ENCODE measurements around the gene RNF7.
"Not testable (repeated sequence)": the region's sequence is repeated elsewhere in the genome, so short reads cannot be mapped to it uniquely, and the experiment has no call there.

RNF7 gene

DNA sequence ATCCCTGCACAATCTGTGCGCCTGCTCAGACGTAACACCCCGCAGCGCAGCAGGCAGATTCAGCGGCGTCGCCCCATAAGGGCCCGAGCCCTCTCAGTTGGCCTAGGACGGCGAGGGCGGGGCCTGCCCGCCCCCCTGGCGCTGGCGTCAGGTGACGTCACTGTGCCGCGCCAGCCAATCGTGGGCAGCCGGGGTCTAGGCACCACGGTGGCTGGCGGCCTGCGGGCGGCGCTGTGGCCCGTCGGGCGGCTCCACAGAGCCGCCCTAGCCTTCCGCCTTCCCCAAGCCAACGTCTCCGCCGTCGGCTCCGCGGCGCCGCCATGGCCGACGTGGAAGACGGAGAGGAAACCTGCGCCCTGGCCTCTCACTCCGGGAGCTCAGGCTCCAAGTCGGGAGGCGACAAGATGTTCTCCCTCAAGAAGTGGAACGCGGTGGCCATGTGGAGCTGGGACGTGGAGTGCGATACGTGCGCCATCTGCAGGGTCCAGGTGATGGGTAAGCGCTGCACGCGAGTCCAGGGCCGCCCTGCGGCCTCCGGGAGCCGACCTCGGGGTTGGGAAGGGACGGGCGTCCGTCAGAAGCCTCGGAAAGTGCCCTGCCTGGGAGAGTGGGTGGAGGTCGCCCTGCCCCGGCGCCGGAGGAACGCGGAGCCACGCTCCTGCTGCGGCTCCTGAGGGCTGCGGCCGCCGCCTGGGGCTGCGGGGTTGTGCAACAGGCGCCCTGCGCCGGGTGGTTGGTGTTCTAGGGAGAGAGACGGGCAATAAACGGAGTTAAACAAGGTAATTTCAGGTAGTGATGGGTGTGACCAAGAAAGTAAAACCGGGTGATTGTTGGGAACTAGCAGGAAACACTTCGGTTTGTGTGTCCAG is at the start of gene RNF7:
Gene RNF7, plus strand, starts transcription at position 277 of the 869 bp plus-strand sequence. Its CDS starts 44 bp downstream, at position 321.
- DNase-seq: peak; percentile 97

DNA sequence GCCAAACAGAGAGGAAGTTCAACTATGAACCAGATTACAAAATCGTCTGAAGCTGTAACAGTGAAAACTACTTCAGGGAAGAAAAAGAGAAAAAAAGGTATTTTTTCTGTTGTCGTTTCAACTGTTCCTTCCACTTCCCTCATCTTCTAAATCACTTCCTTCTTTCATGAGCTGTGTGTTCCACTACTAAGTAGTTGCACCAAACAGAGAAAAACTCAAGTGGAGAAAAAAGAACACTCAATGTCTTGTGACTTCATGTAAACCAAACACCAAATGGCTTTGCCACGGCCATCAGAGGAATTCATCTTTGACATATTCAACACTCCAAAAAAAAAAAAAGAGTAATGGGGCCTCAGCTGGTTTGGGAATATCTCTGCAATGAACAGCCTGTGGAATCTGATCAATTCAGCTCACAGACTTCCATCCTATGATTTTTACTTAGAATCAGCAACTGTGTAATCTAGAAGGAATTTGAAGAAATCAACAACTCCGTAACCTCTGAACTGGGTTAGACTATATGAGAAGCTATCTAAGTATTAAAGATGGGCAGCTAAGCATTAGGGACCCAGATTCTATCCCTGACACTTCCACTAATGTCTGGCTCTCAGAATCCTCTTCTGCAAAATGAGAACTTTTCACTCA is 47.5 kb upstream of the RNF7 start:
- DNase-seq: no peak

GRCh38 chr3:141691471-141691870 is 46.6 kb upstream of the RNF7 start:
- not testable (repeated sequence) for DNase-seq

- DNase-seq: not testable (repeated sequence)
Observed at GRCh38 chr3:141692973-141693372, 45.1 kb upstream of the RNF7 start.

- DNase-seq: no peak
Observed at GRCh38 chr3:141699324-141699723, 38.8 kb upstream of the RNF7 start.

- no peak for DNase-seq
Observed at GRCh38 chr3:141699897-141700296, 38.2 kb upstream of the RNF7 start.

- DNase-seq: not testable (repeated sequence)
Observed at GRCh38 chr3:141703367-141703766, 34.7 kb upstream of the RNF7 start.

DNA sequence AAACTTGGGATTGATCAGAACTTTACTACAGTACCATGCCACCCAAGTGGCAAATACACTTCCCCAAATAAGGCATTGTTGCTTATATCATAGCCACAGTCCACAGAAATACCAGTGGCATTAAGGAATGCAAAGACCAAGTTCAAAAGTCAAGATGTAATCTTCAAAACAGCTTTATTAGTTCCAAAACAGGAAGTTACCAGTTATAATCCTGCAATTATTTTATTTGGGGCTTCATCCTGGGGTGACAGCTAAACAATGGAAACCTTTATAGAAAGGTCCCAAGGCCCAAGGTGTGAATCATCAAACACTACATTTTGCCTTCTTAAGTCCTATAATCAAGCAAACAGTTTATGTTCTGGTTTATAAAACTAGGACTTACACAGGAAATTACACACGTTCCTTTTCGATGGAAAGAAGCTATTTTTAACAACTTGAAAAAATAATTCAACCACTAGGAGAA is 30.3 kb upstream of the RNF7 start:
- DNase-seq: peak; percentile 78

GRCh38 chr3:141708367-141708766 is 29.7 kb upstream of the RNF7 start:
- no peak for DNase-seq

DNA sequence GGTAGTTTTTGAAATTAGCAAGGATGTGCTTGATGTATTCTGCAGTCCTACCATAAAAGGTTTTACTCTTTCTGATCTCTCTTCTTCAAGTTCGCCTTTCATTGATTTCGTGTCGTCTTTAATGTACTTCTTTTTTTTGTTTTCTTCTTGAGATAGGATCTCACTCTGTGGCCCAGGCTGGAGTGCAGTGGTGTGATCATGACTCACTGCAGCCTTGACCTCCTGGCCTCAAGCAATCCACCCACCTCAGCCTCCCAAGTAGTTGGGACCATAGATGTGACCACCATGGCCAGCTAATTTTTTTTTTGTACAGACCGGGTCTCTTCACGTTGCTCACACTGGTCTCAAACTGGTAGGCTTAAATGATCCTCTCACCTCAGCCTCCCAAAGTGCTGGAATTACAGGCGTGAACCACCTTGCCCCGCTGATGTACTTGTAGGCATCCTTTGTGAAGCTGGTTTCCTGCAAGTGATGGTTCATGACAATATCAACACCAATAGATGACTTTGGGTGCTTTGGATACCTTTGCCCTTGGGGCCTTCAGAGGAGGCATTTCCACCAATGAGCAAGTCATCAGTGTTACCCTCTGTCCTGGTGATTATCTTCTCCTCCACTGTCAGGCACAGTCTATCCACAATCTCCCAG is 28.9 kb upstream of the RNF7 start:
- DNase-seq: no peak

DNA sequence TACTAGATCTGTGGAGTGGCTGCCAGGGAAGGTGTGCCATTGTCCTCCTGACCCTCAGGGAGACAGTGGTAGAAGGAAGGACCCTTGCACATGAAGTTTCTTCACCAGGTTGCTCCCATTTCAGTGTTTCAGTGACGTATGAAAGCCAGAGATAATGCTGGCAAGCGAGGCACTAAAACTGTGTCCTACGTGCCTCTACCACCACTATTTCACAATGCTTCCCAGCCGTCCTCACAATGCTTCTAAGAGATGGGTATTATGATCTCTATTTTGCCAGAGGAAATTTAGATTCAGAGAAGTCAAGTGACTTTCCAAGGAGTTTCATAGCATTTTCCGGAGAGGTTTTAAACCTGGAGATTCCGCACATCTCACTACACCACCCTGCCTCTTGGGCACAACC is 28.0 kb upstream of the RNF7 start:
- no peak for DNase-seq

DNA sequence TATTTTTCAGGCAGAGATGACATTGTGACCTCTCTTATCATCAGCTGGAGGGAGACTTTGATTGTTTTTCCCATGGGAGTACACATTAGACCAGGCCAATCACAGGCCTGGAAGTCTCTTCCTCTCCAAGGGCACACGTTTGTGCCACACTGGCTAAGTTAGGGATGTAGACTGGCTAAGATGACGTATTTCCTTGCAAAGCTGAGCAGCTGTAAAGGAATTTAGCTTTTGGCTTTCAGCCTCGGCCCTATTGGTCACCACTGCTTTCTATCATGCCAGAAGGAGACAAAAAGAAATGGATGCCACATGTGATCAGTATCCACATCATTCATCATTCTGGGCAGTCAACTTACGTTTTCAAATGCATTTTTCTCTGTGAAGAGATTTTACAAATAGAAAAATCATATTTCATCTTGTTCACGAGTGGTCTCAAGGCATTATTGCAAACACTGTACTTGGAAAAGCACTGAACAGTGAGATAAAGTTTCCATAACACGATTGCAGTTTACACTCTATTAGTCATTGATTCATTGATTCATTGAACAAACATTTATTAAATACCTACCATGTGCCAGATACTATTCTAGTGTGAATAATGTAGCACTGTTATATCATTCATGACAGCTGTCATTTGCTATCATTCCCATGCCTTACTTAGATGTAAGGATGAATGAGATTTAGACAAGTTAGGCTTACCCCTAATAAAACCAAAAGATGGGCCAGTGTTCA is 27.0 kb upstream of the RNF7 start:
- peak; percentile 90 for DNase-seq

DNA sequence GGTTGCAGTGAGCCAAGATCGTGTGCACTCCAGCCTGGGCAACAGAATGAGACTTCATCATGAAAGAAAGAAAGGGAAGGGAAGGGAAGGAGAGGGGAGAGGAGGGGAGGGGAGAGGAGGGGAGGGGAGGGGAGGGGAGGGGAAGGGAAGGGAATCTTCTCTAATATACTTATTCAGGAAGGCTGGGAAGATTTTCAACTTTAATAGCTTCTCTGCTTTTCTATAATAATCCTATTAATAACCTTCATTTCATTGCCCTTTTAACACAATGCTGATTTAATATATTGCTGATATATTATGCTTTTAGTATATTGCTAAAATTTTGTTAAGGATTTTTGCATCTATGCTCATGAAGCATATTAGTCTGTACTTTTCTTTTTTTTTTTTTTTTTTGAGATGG is 23.4 kb upstream of the RNF7 start:
- DNase-seq: no peak

DNA sequence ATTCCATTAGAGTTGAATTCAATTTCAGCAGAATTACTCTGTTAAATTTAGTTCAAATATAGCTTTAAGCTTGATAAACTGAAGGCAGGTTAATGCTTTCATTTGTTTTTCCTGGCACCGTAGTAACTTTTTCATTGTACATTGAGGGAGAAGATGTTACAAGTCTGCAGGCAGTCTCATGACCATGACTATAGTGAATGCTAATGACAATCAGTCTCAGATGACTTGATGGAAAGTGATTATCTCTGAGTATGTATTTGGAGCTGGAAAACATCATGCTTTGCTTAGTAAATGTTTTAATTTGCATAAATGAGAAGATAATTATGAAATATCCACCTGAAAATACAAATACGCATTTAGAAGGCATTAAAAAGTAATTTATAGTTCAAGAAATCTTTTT is 16.0 kb upstream of the RNF7 start:
- no peak for DNase-seq

- DNase-seq: no peak
Observed at GRCh38 chr3:141722648-141723047, 15.4 kb upstream of the RNF7 start.

DNA sequence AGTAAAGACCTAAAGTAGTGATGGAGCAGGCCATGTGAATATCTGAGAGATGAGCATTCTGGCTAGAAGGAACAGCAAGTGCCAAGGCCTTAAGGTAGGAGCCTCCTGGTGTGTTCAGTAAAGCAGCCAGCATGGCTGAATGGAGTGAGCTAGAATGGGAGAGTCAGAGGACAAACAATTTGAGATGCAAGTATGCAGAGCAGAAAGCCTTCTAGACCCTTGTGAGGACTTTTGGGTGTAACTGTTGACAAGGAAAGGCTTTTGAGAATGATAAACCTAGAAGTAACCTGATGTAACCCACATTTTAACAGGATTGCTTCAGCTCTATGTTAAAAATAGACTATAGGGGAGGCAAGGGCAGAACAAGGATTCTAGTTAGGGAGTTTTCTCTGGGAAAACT is 14.8 kb upstream of the RNF7 start:
- DNase-seq: no peak

DNA sequence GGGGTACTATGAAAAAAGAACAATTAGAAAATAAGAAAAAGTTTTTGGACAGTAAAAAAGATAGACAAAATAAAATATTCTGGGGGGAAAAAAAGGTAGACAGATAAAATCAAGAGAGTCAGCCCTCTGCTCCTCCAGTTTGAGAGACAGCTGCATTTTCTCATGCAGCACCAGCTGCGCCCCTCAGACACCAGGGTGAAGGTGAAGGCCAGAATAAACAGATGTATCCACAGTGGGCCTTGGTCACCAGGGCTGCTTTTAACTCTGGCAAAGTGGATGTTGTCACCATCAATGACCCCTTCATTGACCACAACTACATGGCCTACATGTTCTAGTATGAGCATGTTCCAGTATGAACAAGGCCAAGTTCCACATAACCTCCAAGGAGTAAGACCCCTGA is 13.9 kb upstream of the RNF7 start:
- no peak for DNase-seq

DNA sequence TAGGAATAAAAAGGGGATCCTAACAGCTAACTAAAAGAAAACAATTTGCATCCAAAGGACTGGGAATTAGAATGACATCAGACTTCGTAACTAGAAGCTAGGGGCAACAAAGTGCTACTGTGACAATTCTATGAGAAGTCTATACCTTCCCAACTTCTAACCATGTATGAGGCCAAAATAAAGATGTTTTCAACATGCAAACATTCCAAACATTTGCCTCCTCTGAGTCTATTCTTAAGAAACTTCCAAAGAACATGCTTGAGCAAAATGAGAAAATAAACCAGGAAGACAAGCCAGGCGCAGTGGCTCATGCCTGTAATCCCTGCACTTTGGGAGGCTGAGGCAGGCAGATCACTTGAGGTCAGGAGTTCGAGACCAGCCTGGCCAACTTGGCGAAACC is 13.1 kb upstream of the RNF7 start:
- DNase-seq: no peak

- DNase-seq: no peak
Observed at GRCh38 chr3:141726483-141726882, 11.6 kb upstream of the RNF7 start.

- no peak for DNase-seq
Observed at GRCh38 chr3:141728355-141728892, 9.7 kb upstream of the RNF7 start.

GRCh38 chr3:141729240-141729639 is 8.9 kb upstream of the RNF7 start:
- no peak for DNase-seq

GRCh38 chr3:141735176-141735575 is 2.9 kb upstream of the RNF7 start:
- DNase-seq: no peak
